Astrocyte (in vitro differentiated cells and primary cell): ENCODE measurements around the gene DOK6.
"Not testable (repeated sequence)": the region's sequence is repeated elsewhere in the genome, so short reads cannot be mapped to it uniquely, and the experiment has no call there.

Experiments
- EZH2 ChIP-seq: IDR thresholded peaks from 2 replicates; pipeline ENCODE4 v1.6.1; 2012; ENCODE audit warnings: mild to moderate bottlenecking, low read length, inconsistent platforms; ENCODE audit not compliant: insufficient read depth
- TF ChIP-seq, protein P1 (sequence below): IDR thresholded peaks from 2 replicates; pipeline ENCODE4 v1.5.1; 2011; ENCODE audit warnings: low read depth, mild to moderate bottlenecking, inconsistent platforms, low read length, moderate library complexity; ENCODE audit not compliant: insufficient read depth

DNA sequence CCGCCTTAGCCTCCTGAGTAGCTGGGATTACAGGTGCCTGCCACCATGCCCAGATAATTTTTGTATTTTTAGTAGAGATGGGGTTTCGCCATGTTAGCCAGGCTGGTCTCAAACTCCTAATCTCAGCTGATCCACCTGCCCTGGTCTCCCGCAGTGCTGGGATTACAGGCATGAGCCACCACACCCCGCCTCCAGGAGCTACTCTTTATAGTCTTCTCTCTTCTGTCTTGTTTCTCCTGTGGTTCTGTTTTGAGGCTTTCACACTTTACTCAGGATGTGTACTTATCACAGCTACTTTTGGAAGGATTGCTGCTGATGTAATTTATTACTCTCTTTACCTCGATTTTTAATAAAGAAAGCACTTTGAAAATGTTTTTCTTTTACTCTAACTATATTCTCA, 261.4 kb downstream of the DOK6 start:
- TF ChIP-seq, protein P1, sequence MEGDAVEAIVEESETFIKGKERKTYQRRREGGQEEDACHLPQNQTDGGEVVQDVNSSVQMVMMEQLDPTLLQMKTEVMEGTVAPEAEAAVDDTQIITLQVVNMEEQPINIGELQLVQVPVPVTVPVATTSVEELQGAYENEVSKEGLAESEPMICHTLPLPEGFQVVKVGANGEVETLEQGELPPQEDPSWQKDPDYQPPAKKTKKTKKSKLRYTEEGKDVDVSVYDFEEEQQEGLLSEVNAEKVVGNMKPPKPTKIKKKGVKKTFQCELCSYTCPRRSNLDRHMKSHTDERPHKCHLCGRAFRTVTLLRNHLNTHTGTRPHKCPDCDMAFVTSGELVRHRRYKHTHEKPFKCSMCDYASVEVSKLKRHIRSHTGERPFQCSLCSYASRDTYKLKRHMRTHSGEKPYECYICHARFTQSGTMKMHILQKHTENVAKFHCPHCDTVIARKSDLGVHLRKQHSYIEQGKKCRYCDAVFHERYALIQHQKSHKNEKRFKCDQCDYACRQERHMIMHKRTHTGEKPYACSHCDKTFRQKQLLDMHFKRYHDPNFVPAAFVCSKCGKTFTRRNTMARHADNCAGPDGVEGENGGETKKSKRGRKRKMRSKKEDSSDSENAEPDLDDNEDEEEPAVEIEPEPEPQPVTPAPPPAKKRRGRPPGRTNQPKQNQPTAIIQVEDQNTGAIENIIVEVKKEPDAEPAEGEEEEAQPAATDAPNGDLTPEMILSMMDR: not testable (repeated sequence)
- TF ChIP-seq EZH2: not testable (repeated sequence)
